Neuron (in vitro differentiated cells): ENCODE results near the gene HPS5.
"Not testable (repeated sequence)": the region's sequence is repeated elsewhere in the genome, so short reads cannot be mapped to it uniquely, and the experiment has no call there.

Source experiments
- H2AFZ ChIP-seq: one replicate; pipeline ENCODE4 v1.6.1; 2013; ENCODE audit warnings: low read depth, mild to moderate bottlenecking, inconsistent platforms, low read length, moderate library complexity
- H3K27me3 ChIP-seq: one replicate; pipeline ENCODE4 v1.6.1; 2013; ENCODE audit warnings: low read length; ENCODE audit not compliant: insufficient read depth
- H3K36me3 ChIP-seq: one replicate; pipeline ENCODE4 v1.6.1; 2013; ENCODE audit warnings: low read length; ENCODE audit not compliant: insufficient read depth
- H3K4me1 ChIP-seq: one replicate; pipeline ENCODE4 v1.6.1; 2013; ENCODE audit warnings: low read length; ENCODE audit not compliant: insufficient read depth
- H3K4me3 ChIP-seq: 2 replicates; pipeline ENCODE4 v1.5.1; 2013; ENCODE audit warnings: mild to moderate bottlenecking, low read length, moderate library complexity
- H3K9me3 ChIP-seq: one replicate; pipeline ENCODE4 v1.6.1; 2013; ENCODE audit warnings: low read length

HPS5 gene

DNA sequence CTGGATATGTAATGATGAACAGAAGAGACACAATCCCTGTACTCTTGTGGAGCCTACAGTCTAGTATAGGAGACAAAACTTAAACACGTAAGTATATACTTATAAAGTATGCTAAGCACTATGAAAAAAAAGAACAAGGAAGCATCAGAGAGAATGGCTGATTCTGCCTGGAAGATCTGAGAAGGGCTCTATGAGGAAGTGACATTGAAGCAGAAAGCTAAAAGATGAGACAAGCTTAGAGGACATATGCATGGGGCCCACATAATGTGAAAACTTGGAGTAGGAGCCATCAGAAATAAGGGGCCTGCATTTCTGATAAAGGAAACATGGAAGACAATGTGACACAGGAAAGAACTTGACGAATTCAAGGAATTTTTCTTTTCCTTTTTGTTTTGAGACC lies 39.3 kb downstream of the HPS5 start:
- no peaks in the 10 kb centered on the region for H3K9me3 ChIP-seq
- no peaks in the 10 kb centered on the region for H3K4me1 ChIP-seq
- H3K27me3 ChIP-seq: no peaks in the 10 kb centered on the region
- no peak overlapping the region for H3K4me3 ChIP-seq
- H3K36me3 ChIP-seq: peaks cover 77% of the 10 kb centered on the region
- H2AFZ ChIP-seq: no peak overlapping the region

DNA sequence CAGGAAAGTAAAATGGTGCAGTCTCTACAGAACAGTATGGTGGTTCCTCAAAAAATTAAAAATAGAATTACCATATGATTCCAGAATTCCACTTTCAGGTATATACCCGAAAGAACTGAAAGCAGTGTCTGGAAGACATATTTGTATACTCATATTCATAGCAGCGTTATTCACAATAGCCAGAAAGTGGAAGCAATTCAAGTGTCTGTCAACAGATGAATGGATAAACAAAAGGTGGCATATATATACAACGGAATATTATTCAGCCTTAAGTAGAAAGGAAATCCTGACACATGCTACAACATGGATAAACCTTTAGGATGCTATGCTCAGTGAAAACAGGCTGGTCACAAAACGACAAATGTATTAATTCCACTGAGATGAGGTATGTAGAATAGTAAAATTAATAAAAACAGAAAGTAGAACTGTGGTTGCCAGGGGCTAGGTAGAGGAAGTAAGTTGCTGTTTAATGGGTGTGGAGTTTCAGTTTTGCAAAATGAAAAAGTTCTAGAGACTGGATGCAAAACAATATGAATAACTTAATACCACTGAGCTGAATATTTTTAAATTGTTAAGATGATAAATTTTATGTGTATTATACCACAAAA lies 41.4 kb downstream of the HPS5 start:
- no peak overlapping the region for H2AFZ ChIP-seq
- no peaks in the 10 kb centered on the region for H3K9me3 ChIP-seq
- no peak overlapping the region for H3K4me3 ChIP-seq
- H3K36me3 ChIP-seq: peaks cover 63% of the 10 kb centered on the region
- H3K27me3 ChIP-seq: no peaks in the 10 kb centered on the region
- H3K4me1 ChIP-seq: no peaks in the 10 kb centered on the region

DNA sequence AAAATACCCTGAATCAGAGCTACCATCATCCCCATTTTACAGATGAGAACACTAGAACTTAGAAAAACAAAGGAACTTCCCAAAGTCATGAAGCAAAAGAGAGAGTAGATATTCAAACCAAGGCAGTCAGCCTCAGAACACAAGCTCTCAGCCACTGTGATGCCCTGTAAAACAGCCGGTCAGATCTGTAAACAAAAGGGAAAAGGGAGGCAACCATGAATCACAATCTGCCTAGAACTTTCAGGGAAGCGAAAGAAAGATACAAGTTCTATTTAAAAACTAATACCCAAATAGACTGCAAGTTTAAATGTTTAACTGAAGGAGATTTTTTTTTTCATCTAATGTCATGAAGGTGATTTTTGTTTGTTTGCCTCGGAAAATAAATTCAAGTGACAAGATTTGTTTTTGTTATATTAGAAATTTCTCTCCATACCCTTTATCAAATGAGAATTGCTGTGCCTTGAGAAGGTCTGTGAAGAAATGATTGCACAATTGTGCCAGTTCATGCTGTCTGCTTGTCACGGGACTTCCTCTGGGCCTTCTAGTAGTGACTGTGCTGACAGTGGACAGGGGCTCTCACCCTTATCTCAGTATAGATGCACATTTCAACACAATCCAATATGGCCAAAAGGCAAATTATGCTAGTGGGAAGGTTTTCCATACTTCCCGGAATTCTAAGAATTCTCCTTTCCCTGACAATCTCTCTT lies 44.2 kb downstream of the HPS5 start:
- Histone ChIP-seq H3K36me3 (peaks cover 39% of the 10 kb centered on the region), H3K4me1 (no peaks in the 10 kb centered on the region), H3K9me3 (no peaks in the 10 kb centered on the region), H2AFZ (no peak overlapping the region), H3K4me3 (no peak overlapping the region), H3K27me3 (no peaks in the 10 kb centered on the region)

DNA sequence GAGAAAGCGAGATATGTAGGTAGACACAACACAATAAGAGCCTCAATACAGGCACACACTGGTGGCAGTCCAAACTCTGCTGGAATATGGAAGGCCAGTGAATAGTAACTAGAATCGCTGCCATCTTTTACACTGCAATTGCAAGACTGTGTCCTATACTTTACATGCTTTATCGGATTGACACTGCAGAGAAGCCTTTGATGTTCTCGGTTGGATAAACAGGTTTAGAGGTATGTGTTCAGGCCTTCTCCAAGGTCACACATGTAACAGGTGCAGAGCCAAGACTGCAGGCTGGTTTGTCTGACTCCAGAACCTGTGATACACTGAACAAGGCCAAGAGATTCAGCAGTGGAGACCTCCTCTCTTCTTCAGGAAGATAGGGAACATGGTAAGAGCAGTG lies 50.7 kb downstream of the HPS5 start:
- H3K36me3 ChIP-seq: peaks cover 2% of the 10 kb centered on the region
- no peak overlapping the region for H3K4me3 ChIP-seq
- no peaks in the 10 kb centered on the region for H3K27me3 ChIP-seq
- no peaks in the 10 kb centered on the region for H3K9me3 ChIP-seq
- no peaks in the 10 kb centered on the region for H3K4me1 ChIP-seq
- no peak overlapping the region for H2AFZ ChIP-seq

DNA sequence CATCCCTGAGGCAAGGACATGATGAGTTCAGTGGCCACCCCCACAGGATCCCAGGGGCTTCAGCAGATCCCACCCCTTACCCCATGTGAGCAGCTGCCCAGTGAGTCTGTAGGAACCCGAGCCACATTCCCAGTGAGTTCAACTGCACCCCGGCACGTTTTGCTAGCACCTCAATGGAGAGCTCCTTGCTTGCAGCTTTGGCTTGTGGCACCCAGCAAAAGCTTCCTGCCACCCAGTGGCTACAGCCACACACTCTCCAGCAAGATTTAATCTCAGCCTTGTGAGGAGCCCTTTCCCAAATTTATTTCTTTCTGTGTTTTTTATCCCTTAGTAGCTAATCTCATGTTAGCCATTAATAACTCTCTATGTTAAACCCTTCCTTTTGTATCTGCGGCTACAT lies 51.8 kb downstream of the HPS5 start:
- H3K4me1 ChIP-seq: no peaks in the 10 kb centered on the region
- no peaks in the 10 kb centered on the region for H3K9me3 ChIP-seq
- peaks cover 1% of the 10 kb centered on the region for H3K36me3 ChIP-seq
- H3K27me3 ChIP-seq: peaks cover 5% of the 10 kb centered on the region
- no peak overlapping the region for H3K4me3 ChIP-seq
- H2AFZ ChIP-seq: no peak overlapping the region

DNA sequence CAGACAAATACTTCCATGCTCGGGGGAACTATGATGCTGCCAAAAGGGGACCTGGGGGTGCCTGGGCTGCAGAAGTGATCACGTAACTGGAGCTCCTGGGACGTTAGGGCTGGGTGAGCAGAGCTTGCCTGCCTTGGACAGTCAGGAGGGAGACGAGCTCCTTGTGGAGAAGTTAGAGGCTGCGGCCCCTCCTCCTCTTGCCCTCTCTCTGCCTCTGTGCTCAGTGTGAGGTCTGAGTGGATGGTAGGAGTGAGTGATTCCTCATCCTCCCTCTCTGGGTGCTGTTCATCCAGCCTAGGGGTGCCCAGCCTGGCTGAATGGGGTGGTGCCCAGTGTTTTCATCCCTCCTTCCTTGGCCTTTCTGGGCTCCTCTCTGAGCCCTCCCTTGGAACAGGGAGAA lies 52.7 kb downstream of the HPS5 start:
- not testable (repeated sequence) for H2AFZ ChIP-seq, H3K36me3 ChIP-seq, H3K4me1 ChIP-seq, H3K4me3 ChIP-seq, H3K9me3 ChIP-seq, H3K27me3 ChIP-seq

DNA sequence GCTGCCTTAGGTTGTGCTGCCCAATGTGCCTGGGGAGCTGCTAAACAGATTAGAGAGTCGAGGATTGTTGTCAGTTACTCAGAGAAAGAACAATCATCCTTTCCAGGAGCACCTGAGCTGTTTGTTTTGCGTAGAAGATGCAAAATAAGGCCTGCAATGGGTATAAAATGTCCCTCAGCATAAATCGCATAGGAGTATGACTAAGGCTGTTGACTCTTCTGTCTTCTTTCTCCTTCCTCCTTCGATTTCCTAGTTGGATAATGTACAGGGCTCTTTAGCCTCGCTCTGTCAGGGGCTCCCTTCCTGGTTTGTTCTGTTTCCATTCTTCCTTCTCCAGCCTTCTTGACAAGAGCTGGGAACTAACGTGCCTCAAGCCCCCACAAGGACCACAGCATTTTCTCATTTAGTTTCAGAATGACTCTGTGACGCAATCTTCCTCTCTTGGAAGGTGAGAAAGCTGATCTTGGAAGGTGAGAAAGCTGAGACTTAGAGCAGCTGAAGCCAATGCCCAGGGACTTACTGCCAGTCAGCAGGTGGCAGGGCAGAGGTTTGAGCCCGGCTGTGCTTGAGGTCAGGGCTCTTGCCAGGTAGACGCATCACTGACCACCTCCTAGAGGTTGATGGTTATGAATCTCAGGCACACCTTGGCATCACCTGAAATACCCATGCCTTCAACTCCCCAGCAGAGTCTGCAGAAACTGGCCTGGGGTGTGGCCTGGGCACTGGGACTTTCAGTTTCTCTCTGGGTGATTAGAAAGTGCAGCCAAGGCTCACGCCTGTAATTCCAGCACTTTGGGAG lies 54.4 kb downstream of the HPS5 start:
- not testable (repeated sequence) for H2AFZ ChIP-seq, H3K4me1 ChIP-seq, H3K9me3 ChIP-seq, H3K4me3 ChIP-seq, H3K36me3 ChIP-seq, H3K27me3 ChIP-seq

DNA sequence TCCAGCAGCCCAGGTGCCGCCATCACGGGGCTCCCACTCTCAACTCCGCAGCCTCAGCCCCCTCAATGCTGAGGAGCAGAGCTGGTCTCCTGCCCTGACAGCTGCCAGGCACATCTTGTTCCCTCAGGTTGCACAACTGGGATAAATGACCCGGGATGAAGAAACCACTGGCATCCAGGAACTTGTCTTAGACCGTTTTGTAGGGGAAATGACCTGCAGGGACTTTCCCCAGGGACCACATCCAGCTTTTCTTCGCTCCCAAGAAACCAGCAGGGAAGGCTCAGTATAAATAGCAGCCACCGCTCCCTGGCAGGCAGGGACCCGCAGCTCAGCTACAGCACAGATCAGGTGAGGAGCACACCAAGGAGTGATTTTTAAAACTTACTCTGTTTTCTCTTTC lies 56.0 kb downstream of the HPS5 start, which contains the start of gene SAA1:
TSS of gene SAA1 (plus strand) at position 316 of the 400 bp plus-strand sequence. CDS start 624 bp downstream, outside the sequence.
- Histone ChIP-seq H3K36me3 (no peaks in the 10 kb centered on the region), H3K9me3 (no peaks in the 10 kb centered on the region), H3K4me3 (no peak within 1 kb of the TSS), H2AFZ (no peak within 1 kb of the TSS), H3K27me3 (peaks cover 6% of the 10 kb centered on the region), H3K4me1 (no peaks in the 10 kb centered on the region)

DNA sequence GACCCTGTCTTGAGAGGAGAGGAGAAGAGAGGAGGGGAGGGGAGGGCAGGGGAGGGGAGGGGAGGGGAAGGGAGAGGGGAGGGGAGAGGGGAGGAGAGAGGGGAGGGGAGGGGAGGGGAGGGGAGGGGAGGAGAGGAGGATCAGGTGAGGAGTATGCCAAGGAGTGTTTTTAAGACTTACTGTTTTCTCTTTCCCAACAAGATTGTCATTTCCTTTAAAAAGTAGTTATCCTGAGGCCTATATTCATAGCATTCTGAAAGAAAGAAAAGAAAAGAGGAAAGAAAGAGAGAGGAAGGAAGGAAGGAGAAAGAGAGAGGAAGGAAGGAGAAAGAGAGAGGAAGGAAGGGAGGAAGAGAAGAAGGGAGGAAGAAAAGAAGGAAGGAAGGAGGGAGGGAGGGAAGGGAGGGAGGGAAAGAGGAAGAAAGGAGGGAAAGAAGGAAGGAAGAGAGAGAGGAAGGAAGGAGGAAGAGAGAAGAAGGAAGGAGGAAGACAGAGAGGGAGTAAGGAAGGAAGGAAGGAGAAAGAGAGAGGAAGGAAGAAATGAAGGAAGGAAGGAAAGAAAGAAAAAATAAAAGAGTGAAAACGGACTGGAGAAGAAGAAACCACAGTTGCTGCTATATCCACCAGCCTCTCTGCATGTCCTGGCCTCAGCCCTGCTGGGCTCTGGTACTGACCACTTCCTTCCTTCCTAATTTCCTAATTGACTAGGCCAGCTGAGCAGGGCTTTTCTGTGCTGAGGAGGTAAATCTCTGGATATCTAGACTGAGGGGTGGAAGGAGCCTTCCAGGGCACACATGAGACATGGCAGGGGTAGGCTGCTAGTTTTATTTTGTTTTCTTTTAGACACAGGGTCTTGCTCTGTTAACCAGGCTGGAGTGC lies 57.0 kb downstream of the HPS5 start:
- H3K4me3 ChIP-seq: no peak overlapping the region
- H2AFZ ChIP-seq: no peak overlapping the region
- no peaks in the 10 kb centered on the region for H3K9me3 ChIP-seq
- peaks cover 6% of the 10 kb centered on the region for H3K27me3 ChIP-seq
- no peaks in the 10 kb centered on the region for H3K4me1 ChIP-seq
- no peaks in the 10 kb centered on the region for H3K36me3 ChIP-seq

DNA sequence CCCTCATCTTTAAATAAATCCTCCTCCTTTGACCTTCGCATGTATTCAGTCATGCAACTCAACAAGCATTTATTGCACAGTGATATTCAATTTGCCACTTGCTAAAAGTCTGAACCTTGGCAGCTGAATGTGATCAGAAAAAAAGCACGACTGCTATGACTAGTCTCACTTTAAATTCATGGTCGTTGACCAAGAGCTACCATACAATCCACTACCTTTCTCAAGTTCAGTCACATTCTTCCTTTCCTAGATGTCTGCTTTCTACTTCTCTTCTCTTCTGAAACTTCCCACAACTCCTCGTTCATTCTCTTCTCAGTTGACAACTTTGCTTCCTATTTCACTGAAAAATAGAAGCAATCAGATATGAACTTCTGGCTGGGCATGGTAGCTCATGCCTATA lies 57.9 kb downstream of the HPS5 start:
- Histone ChIP-seq H3K4me3 (no peak overlapping the region), H3K4me1 (no peaks in the 10 kb centered on the region), H2AFZ (no peak overlapping the region), H3K27me3 (peaks cover 6% of the 10 kb centered on the region), H3K36me3 (no peaks in the 10 kb centered on the region), H3K9me3 (no peaks in the 10 kb centered on the region)

DNA sequence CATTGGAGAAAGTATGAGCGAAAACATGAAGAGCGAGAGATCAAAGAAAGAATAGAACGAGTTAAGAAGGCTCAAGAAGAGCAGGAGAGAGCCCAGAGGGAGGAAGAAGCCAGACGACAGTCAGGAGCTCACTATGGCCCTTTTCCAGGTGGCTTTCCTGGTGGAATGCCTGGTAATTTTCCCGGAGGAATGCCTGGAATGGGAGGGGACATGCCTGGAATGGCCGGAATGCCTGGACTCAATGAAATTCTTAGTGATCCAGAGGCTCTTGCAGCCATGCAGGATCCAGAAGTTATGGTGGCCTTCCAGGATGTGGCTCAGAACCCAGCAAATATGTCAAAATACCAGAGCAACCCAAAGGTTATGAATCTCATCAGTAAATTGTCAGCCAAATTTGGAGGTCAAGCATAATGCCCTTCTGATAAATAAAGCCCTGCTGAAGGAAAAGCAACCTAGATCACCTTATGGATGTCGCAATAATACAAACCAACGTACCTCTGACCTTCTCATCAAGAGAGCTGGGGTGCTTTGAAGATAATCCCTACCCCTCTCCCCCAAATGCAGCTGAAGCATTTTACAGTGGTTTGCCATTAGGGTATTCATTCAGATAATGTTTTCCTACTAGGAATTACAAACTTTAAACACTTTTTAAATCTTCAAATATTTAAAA lies 59.1 kb downstream of the HPS5 start:
- not testable (repeated sequence) for H3K27me3 ChIP-seq, H3K4me1 ChIP-seq, H3K9me3 ChIP-seq, H3K36me3 ChIP-seq, H3K4me3 ChIP-seq, H2AFZ ChIP-seq

DNA sequence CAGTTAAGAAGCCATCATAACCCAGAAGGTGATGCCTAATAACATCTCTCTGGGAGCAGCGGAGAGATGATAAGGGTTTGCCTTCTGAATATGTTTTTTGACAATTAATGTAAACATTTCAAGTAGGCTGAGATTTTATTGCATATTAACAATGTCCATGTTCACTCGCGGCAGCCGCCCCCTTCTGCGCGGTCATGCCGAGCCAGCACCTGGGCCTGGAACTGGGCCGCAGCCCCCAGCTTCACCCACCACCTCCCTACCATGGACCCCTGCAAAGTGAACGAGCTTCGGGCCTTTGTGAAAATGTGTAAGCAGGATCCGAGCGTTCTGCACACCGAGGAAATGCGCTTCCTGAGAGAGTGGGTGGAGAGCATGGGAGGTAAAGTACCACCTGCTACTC lies 60.2 kb downstream of the HPS5 start:
- H3K4me3 ChIP-seq: no peak overlapping the region
- no peak overlapping the region for H2AFZ ChIP-seq
- peaks cover 6% of the 10 kb centered on the region for H3K27me3 ChIP-seq
- H3K36me3 ChIP-seq: no peaks in the 10 kb centered on the region
- no peaks in the 10 kb centered on the region for H3K9me3 ChIP-seq
- H3K4me1 ChIP-seq: no peaks in the 10 kb centered on the region
